Inferior parietal cortex (tissue), 1 donor: ENCODE results near the gene NDUFB10.

Source experiments
- DNase-seq: peaks from one replicate; pipeline ENCODE4 v3.0.0-alpha.2; 2016; ENCODE audit errors: extremely low spot score

NDUFB10 gene

GRCh38 chr16:2001456-2002355 lies 42.4 kb downstream of the NDUFB10 start:
- no peak for DNase-seq

- no peak for DNase-seq
Observed at GRCh38 chr16:2002406-2003230, 43.3 kb downstream of the NDUFB10 start.

GRCh38 chr16:2003231-2003826 lies 44.0 kb downstream of the NDUFB10 start:
- no peak for DNase-seq

- DNase-seq: peak; percentile 76
Observed at GRCh38 chr16:2003827-2004641, 44.7 kb downstream of the NDUFB10 start.

GRCh38 chr16:2004795-2005517 lies 45.6 kb downstream of the NDUFB10 start:
- no peak for DNase-seq

- no peak for DNase-seq
Observed at GRCh38 chr16:2005646-2006045, 46.3 kb downstream of the NDUFB10 start.

GRCh38 chr16:2006317-2006716 lies 47.0 kb downstream of the NDUFB10 start:
- no peak for DNase-seq

- no peak for DNase-seq
Observed at GRCh38 chr16:2007081-2007836, 47.9 kb downstream of the NDUFB10 start.

GRCh38 chr16:2008009-2008526 lies 48.7 kb downstream of the NDUFB10 start:
- no peak for DNase-seq

GRCh38 chr16:2008631-2009163 lies 49.4 kb downstream of the NDUFB10 start:
- DNase-seq: no peak

GRCh38 chr16:2009164-2009711 lies 49.9 kb downstream of the NDUFB10 start:
- no peak for DNase-seq

GRCh38 chr16:2009791-2010510 lies 50.6 kb downstream of the NDUFB10 start, which contains the start of gene ZNF598:
Gene ZNF598, minus strand, starts transcription at chr16:2009821.
- DNase-seq: peak; percentile 88
